GM12891 (cell line): ENCODE results near the gene OR2B2.

Experiments
- PAX5 ChIP-seq: IDR thresholded peaks from 2 replicates; pipeline ENCODE4 v1.6.1; 2011; ENCODE audit warnings: low read length, moderate library complexity, mild to moderate bottlenecking; ENCODE audit not compliant: insufficient read depth, severe bottlenecking
- POLR2A ChIP-seq: IDR thresholded peaks from 2 replicates; pipeline ENCODE4 v1.6.1; 2011; ENCODE audit warnings: low read depth, low read length, control low read depth
- POLR2AphosphoS5 ChIP-seq: IDR thresholded peaks from 2 replicates; pipeline ENCODE4 v1.6.1; 2011; ENCODE audit warnings: low read depth, low read length, control low read depth
- POU2F2 ChIP-seq: IDR thresholded peaks from 2 replicates; pipeline ENCODE4 v1.6.1; 2011; ENCODE audit warnings: low read depth, mild to moderate bottlenecking, control low read depth, low read length, moderate library complexity
- SPI1 ChIP-seq: IDR thresholded peaks from 2 replicates; pipeline ENCODE4 v1.6.1; 2011; ENCODE audit warnings: low read depth, low read length, control low read depth
- TAF1 ChIP-seq: IDR thresholded peaks from 2 replicates; pipeline ENCODE4 v1.6.1; 2011; ENCODE audit warnings: low read depth, low read length, control low read depth

DNA sequence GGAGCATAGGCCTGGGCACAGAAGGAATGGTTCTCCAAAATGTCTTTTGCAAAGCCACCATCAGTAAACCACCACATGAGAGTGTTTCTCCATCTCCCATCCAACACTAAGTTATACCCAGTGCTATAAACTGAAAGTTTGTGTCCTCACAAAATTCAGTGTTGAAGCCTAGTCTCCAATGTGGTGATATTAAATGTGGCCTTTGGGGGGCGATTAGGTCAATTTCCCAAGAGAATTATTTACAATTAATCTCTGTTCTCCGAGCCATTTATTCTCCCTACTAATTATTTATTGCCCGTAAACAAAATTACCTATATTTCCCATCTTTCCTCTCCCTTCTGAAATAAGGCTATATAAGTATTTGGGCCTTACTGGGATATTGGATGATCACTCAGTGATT lies 26.1 kb downstream of the OR2B2 start:
- no peak for TF ChIP-seq POLR2AphosphoS5
- no peak for TF ChIP-seq TAF1
- TF ChIP-seq POLR2A = no peak
- TF ChIP-seq POU2F2 = no peak
- TF ChIP-seq PAX5 = no peak
- no peak for TF ChIP-seq SPI1
